H1 (cell line): Measurements from ENCODE around the gene MDFIC.

Experiments
- CTCF ChIP-seq, 3 experiments: IDR thresholded peaks; 1 replicate in 2 of 3; 2 replicates in 1 of 3; pipeline versions ENCODE4 v1.5.1 to v1.6.1; 2011; ENCODE audit warnings: low read length in 3 of 3, mild to moderate bottlenecking in 3 of 3, inconsistent platforms in 2 of 3, low read depth in 1 of 3, moderate library complexity in 1 of 3; ENCODE audit not compliant: insufficient read depth in 1 of 3; ENCODE audit errors: control extremely low read depth in 1 of 3
- EP300 ChIP-seq, 2 experiments: IDR thresholded peaks; 1 replicate in 1 of 2; 2 replicates in 1 of 2; pipeline ENCODE4 v1.6.1; 2011 to 2012; ENCODE audit warnings: low read depth in 2 of 2, low read length in 2 of 2, mild to moderate bottlenecking in 2 of 2, borderline replicate concordance in 1 of 2, inconsistent platforms in 1 of 2, moderate library complexity in 1 of 2
- EZH2 ChIP-seq: fragments of 200-600 bp; sonication (generic); IDR thresholded peaks from 2 replicates; pipeline ENCODE4 v1.7.1; 2012; ENCODE audit warnings: low read depth, mild to moderate bottlenecking, moderate library complexity, low read length, inconsistent platforms; ENCODE audit not compliant: severe bottlenecking
- GABPA ChIP-seq: IDR thresholded peaks from 2 replicates; pipeline ENCODE4 v1.6.1; 2011; ENCODE audit warnings: mild to moderate bottlenecking, low read length, moderate library complexity, borderline replicate concordance; ENCODE audit not compliant: insufficient read depth
- MAFK ChIP-seq: IDR thresholded peaks from 2 replicates; pipeline ENCODE4 v1.6.1; 2012; ENCODE audit warnings: low read depth, mild to moderate bottlenecking, improper control_type of control experiment, low read length
- POLR2A ChIP-seq, 2 experiments: IDR thresholded peaks; 1 replicate in 1 of 2; 2 replicates in 1 of 2; pipeline ENCODE4 v1.6.1; 2011; ENCODE audit warnings: low read depth in 2 of 2, low read length in 2 of 2, mild to moderate bottlenecking in 2 of 2; ENCODE audit errors: control extremely low read depth in 1 of 2
- POLR2AphosphoS5 ChIP-seq: IDR thresholded peaks from 2 replicates; pipeline ENCODE4 v1.6.1; 2011; ENCODE audit warnings: low read depth, low read length
- RFX5 ChIP-seq: IDR thresholded peaks from 2 replicates; pipeline ENCODE4 v1.6.1; 2011; ENCODE audit warnings: low read depth, low read length, improper control_type of control experiment, borderline replicate concordance
- SUZ12 ChIP-seq: fragments of 200-600 bp; sonication (generic); IDR thresholded peaks from 2 replicates; pipeline ENCODE4 v1.6.1; 2012; ENCODE audit warnings: mild to moderate bottlenecking, inconsistent platforms, low read length, moderate library complexity, mixed read lengths
- USF2 ChIP-seq: IDR thresholded peaks from 2 replicates; pipeline ENCODE4 v1.6.1; 2011; ENCODE audit warnings: low read length, improper control_type of control experiment
- TF ChIP-seq, protein P1 (sequence below): IDR thresholded peaks from 2 replicates; pipeline ENCODE4 v1.6.1; 2012; ENCODE audit warnings: low read length, inconsistent platforms

DNA sequence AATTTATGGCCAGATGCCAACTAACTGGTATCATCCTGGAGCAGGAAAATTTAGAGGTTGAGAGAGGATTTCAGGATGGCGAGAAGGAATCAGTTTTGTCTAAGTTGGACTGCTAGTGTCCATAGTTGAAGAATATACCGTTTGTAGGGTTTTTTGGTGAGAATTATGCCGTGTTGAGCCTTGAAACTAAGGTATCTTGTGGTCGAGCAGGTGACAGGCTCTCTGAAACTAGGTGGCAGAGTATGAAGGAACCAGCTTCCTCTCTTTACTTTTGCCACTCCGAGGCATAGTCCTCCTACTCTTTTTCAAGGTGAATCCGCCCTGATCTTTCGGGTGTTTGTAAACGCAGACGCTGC is 9.7 kb downstream of the MDFIC start:
- TF ChIP-seq CTCF (IDR thresholded peaks at IDR 0.05; ENCODE audit: control extremely low read depth in 1 of 3, insufficient read depth in 1 of 3, low read depth in 1 of 3, low read length in 3 of 3) = no peak
- no peak for TF ChIP-seq MAFK
- no peak for TF ChIP-seq USF2
- TF ChIP-seq, protein P1, sequence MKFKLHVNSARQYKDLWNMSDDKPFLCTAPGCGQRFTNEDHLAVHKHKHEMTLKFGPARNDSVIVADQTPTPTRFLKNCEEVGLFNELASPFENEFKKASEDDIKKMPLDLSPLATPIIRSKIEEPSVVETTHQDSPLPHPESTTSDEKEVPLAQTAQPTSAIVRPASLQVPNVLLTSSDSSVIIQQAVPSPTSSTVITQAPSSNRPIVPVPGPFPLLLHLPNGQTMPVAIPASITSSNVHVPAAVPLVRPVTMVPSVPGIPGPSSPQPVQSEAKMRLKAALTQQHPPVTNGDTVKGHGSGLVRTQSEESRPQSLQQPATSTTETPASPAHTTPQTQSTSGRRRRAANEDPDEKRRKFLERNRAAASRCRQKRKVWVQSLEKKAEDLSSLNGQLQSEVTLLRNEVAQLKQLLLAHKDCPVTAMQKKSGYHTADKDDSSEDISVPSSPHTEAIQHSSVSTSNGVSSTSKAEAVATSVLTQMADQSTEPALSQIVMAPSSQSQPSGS = no peak
- no peak for TF ChIP-seq POLR2AphosphoS5
- TF ChIP-seq GABPA = no peak
- TF ChIP-seq EP300 (IDR thresholded peaks at IDR 0.05; ENCODE audit: borderline replicate concordance in 1 of 2, low read depth in 2 of 2, low read length in 2 of 2) = no peak
- no peak for TF ChIP-seq RFX5
- no peak for TF ChIP-seq POLR2A (IDR thresholded peaks at IDR 0.05; ENCODE audit: control extremely low read depth in 1 of 2, low read depth in 2 of 2, low read length in 2 of 2)
- no peak for TF ChIP-seq SUZ12
- TF ChIP-seq EZH2 = no peak
